DND-41 (cell line): ENCODE measurements around the gene ZSCAN18.

ENCODE experiments used
- ATAC-seq: fragments of 200-7000 bp; cut with Tn5 transposase; 3 replicates; pipeline ENCODE4 v1.9.1; 2021; ENCODE audit warnings: low read depth; ENCODE audit not compliant: insufficient read depth
- DNase-seq: peaks from one replicate; pipeline ENCODE4 v3.0.0-alpha.2; 2020
- H2AFZ ChIP-seq: 2 replicates; pipeline ENCODE4 v1.6.0; 2012; ENCODE audit warnings: low read depth, low read length
- H3K27ac ChIP-seq: 2 replicates; pipeline ENCODE4 v1.5.1; 2012; ENCODE audit warnings: low read length, inconsistent platforms
- H3K27me3 ChIP-seq: fragments of 200-600 bp; sonication (generic); 2 replicates; pipeline ENCODE4 v1.6.0; 2012; ENCODE audit warnings: low read length, mild to moderate bottlenecking, inconsistent platforms; ENCODE audit not compliant: insufficient read depth, poor library complexity
- H3K36me3 ChIP-seq: 2 replicates; pipeline ENCODE4 v1.5.1; 2012; ENCODE audit warnings: low read length, inconsistent platforms; ENCODE audit not compliant: insufficient read depth
- H3K4me1 ChIP-seq: 2 replicates; pipeline ENCODE4 v1.5.1; 2012; ENCODE audit warnings: mild to moderate bottlenecking, low read length; ENCODE audit not compliant: insufficient read depth
- H3K4me2 ChIP-seq: 2 replicates; pipeline ENCODE4 v1.6.0; 2012; ENCODE audit warnings: mild to moderate bottlenecking, moderate library complexity, low read length, inconsistent platforms; ENCODE audit not compliant: insufficient read depth
- H3K4me3 ChIP-seq, 2 experiments: fragments of 200-600 bp in 1 of 2; shearing (Covaris generic) in 1 of 2; 2 replicates each; pipeline ENCODE4 v1.5.1; 2012 to 2016; ENCODE audit warnings: inconsistent platforms in 2 of 2, low read length in 2 of 2, mild to moderate bottlenecking in 2 of 2, low read depth in 1 of 2, moderate library complexity in 1 of 2
- H3K79me2 ChIP-seq: 2 replicates; pipeline ENCODE4 v1.6.0; 2012; ENCODE audit warnings: low read length, inconsistent platforms; ENCODE audit not compliant: insufficient read depth
- H3K9ac ChIP-seq: 2 replicates; pipeline ENCODE4 v1.6.0; 2012; ENCODE audit warnings: low read depth, mild to moderate bottlenecking, inconsistent platforms, low read length, moderate library complexity
- H3K9me3 ChIP-seq: 2 replicates; pipeline ENCODE4 v1.5.1; 2012; ENCODE audit warnings: low read length, moderate library complexity, mild to moderate bottlenecking, inconsistent platforms; ENCODE audit not compliant: insufficient read depth, severe bottlenecking
- H4K20me1 ChIP-seq: 2 replicates; pipeline ENCODE4 v1.6.0; 2012; ENCODE audit warnings: low read length; ENCODE audit not compliant: insufficient read depth
- CTCF ChIP-seq: IDR thresholded peaks from 2 replicates; pipeline ENCODE4 v1.5.1; 2012; ENCODE audit warnings: borderline replicate concordance, low read length, moderate library complexity, mild to moderate bottlenecking; ENCODE audit not compliant: poor library complexity, severe bottlenecking; ENCODE audit errors: extremely low read depth
- EZH2 ChIP-seq: IDR thresholded peaks from 3 replicates; pipeline ENCODE4 v1.6.1; 2012; ENCODE audit warnings: borderline replicate concordance, low read depth, mild to moderate bottlenecking, moderate library complexity, low read length, inconsistent platforms; ENCODE audit not compliant: severe bottlenecking

The ZSCAN18 gene

GRCh38 chr19:58052256-58052655 lies 45.8 kb downstream of the ZSCAN18 start:
- Histone ChIP-seq H3K4me1 (no peaks in the 10 kb centered on the region), H4K20me1 (no peaks in the 10 kb centered on the region), H3K79me2 (no peaks in the 10 kb centered on the region), H3K4me3 (no peak overlapping the region), H3K27ac (no peak overlapping the region), H3K4me2 (no peak overlapping the region), H2AFZ (no peak overlapping the region), H3K9me3 (peaks cover 7% of the 10 kb centered on the region), H3K9ac (no peak overlapping the region), H3K27me3 (no peaks in the 10 kb centered on the region), H3K36me3 (no peaks in the 10 kb centered on the region)
- ATAC-seq: no peak
- no peak for DNase-seq
- TF ChIP-seq CTCF (no peak), EZH2 (no peak)

- H3K27me3 ChIP-seq: no peaks in the 10 kb centered on the region
- no peaks in the 10 kb centered on the region for H3K79me2 ChIP-seq
- no peak overlapping the region for H3K27ac ChIP-seq
- H3K36me3 ChIP-seq: no peaks in the 10 kb centered on the region
- no peak for DNase-seq
- H3K4me3 ChIP-seq: no peak overlapping the region
- H2AFZ ChIP-seq: no peak overlapping the region
- H3K9ac ChIP-seq: no peak overlapping the region
- ATAC-seq: no peak
- TF ChIP-seq CTCF (no peak), EZH2 (no peak)
- no peak overlapping the region for H3K4me2 ChIP-seq
- H3K4me1 ChIP-seq: no peaks in the 10 kb centered on the region
- peaks cover 18% of the 10 kb centered on the region for H3K9me3 ChIP-seq
- H4K20me1 ChIP-seq: no peaks in the 10 kb centered on the region
Observed at GRCh38 chr19:58047672-58048071, 50.4 kb downstream of the ZSCAN18 start.

GRCh38 chr19:58046856-58047255 lies 51.2 kb downstream of the ZSCAN18 start:
- no peak overlapping the region for H3K4me3 ChIP-seq
- no peak overlapping the region for H3K9ac ChIP-seq
- H2AFZ ChIP-seq: no peak overlapping the region
- TF ChIP-seq EZH2: no peak
- TF ChIP-seq CTCF: no peak
- H3K36me3 ChIP-seq: no peaks in the 10 kb centered on the region
- no peak overlapping the region for H3K27ac ChIP-seq
- no peaks in the 10 kb centered on the region for H3K27me3 ChIP-seq
- no peak overlapping the region for H3K4me2 ChIP-seq
- no peaks in the 10 kb centered on the region for H4K20me1 ChIP-seq
- DNase-seq (no peak), ATAC-seq (no peak)
- no peaks in the 10 kb centered on the region for H3K4me1 ChIP-seq
- peaks cover 17% of the 10 kb centered on the region for H3K9me3 ChIP-seq
- no peaks in the 10 kb centered on the region for H3K79me2 ChIP-seq
